ENCODE measurements around the gene ADPRM. TPM values are rescaled to one million over a fixed set of nuclear protein-coding genes. Genes with fewer than 3 reads are reported as not detected.

ADPRM gene
- total RNA-seq, 1 donor from 2014 or later = 8.9 TPM

GRCh38 chr17:10754109-10754508 is 56.7 kb downstream of the ADPRM start:
- TF ChIP-seq EZH2phosphoT487 (IDR thresholded peaks at IDR 0.05) = no peak
- no peak for TF ChIP-seq EZH2 (IDR thresholded peaks at IDR 0.05)
- TF ChIP-seq CTCF (IDR thresholded peaks at IDR 0.05) = peak; percentile 63
- Histone ChIP-seq H2AFZ (replicated peaks) (no peak overlapping the region), H3K9ac (no peak overlapping the region), H3K4me2 (peak overlapping the region; percentile 68), H3K79me2 (ENCODE audit: low read depth) (no peaks in the 10 kb centered on the region), H3K4me3 (no peak overlapping the region), H4K20me1 (ENCODE audit: low read depth) (no peaks in the 10 kb centered on the region), H3F3A (ENCODE audit: low read depth) (peaks cover 20% of the 10 kb centered on the region), H3K9me3 (ENCODE audit: low read depth) (no peaks in the 10 kb centered on the region), H3K4me1 (peaks cover 29% of the 10 kb centered on the region), H3K27ac (no peak overlapping the region), H3K27me3 (no peaks in the 10 kb centered on the region), H3K36me3 (no peaks in the 10 kb centered on the region)
- H3K27ac Mint-ChIP-seq = no peak overlapping the region
- DNase-seq (ENCODE audit: low spot score) = peak; percentile 76
- H3K27me3 Mint-ChIP-seq (ENCODE audit: insufficient read depth, low read depth) = peaks cover 8% of the 10 kb centered on the region
- no peak overlapping the region for H3K4me3 Mint-ChIP-seq
- no peaks in the 10 kb centered on the region for H3K9me3 Mint-ChIP-seq
- H3K36me3 Mint-ChIP-seq = no peaks in the 10 kb centered on the region
- peaks cover 60% of the 10 kb centered on the region for H3K4me1 Mint-ChIP-seq

GRCh38 chr17:10754861-10755591 is 57.6 kb downstream of the ADPRM start:
- Histone ChIP-seq H3K9me3 (ENCODE audit: low read depth) (no peaks in the 10 kb centered on the region), H3K36me3 (no peaks in the 10 kb centered on the region), H3K9ac (no peak overlapping the region), H3K4me2 (peak overlapping the region; percentile 68), H2AFZ (replicated peaks) (peak overlapping the region; percentile 84), H4K20me1 (ENCODE audit: low read depth) (no peaks in the 10 kb centered on the region), H3K4me3 (peak overlapping the region; percentile 43), H3K27me3 (no peaks in the 10 kb centered on the region), H3F3A (ENCODE audit: low read depth) (peaks cover 20% of the 10 kb centered on the region), H3K27ac (no peak overlapping the region), H3K79me2 (ENCODE audit: low read depth) (no peaks in the 10 kb centered on the region), H3K4me1 (peaks cover 29% of the 10 kb centered on the region)
- H3K27ac Mint-ChIP-seq = peak overlapping the region; percentile 73
- H3K9me3 Mint-ChIP-seq = no peaks in the 10 kb centered on the region
- peak overlapping the region; percentile 76 for H3K4me3 Mint-ChIP-seq
- TF ChIP-seq EZH2 (IDR thresholded peaks at IDR 0.05) (no peak), CTCF (IDR thresholded peaks at IDR 0.05) (no peak), EZH2phosphoT487 (IDR thresholded peaks at IDR 0.05) (no peak)
- peaks cover 8% of the 10 kb centered on the region for H3K27me3 Mint-ChIP-seq (ENCODE audit: insufficient read depth, low read depth)
- peak; percentile 69 for DNase-seq (ENCODE audit: low spot score)
- H3K4me1 Mint-ChIP-seq = peaks cover 57% of the 10 kb centered on the region
- peaks cover under 1% of the 10 kb centered on the region for H3K36me3 Mint-ChIP-seq

GRCh38 chr17:10755592-10756127 is 58.3 kb downstream of the ADPRM start:
- H2AFZ ChIP-seq (replicated peaks) = peak overlapping the region; percentile 84
- Mint-ChIP-seq H3K4me3 (peak overlapping the region; percentile 76), H3K9me3 (no peaks in the 10 kb centered on the region), H3K36me3 (peaks cover 2% of the 10 kb centered on the region), H3K27ac (no peak overlapping the region), H3K4me1 (peaks cover 54% of the 10 kb centered on the region), H3K27me3 (ENCODE audit: insufficient read depth, low read depth) (peaks cover 8% of the 10 kb centered on the region)
- H3K4me2 ChIP-seq = peak overlapping the region; percentile 68
- H3F3A ChIP-seq (ENCODE audit: low read depth) = peaks cover 20% of the 10 kb centered on the region
- H3K27ac ChIP-seq = no peak overlapping the region
- no peaks in the 10 kb centered on the region for H3K27me3 ChIP-seq
- DNase-seq (ENCODE audit: low spot score) = no peak
- no peak overlapping the region for H3K9ac ChIP-seq
- TF ChIP-seq CTCF (IDR thresholded peaks at IDR 0.05) (no peak), EZH2 (IDR thresholded peaks at IDR 0.05) (no peak), EZH2phosphoT487 (IDR thresholded peaks at IDR 0.05) (no peak)
- peaks cover 29% of the 10 kb centered on the region for H3K4me1 ChIP-seq
- no peaks in the 10 kb centered on the region for H3K9me3 ChIP-seq (ENCODE audit: low read depth)
- H3K79me2 ChIP-seq (ENCODE audit: low read depth) = no peaks in the 10 kb centered on the region
- H3K36me3 ChIP-seq = no peaks in the 10 kb centered on the region
- H3K4me3 ChIP-seq = peak overlapping the region; percentile 43
- H4K20me1 ChIP-seq (ENCODE audit: low read depth) = no peaks in the 10 kb centered on the region

All from neural progenitor cell (in vitro differentiated cells).